H9 (cell line): Measurements from ENCODE around the gene ZNF695. TPM values are rescaled to one million over a fixed set of nuclear protein-coding genes. Genes with fewer than 3 reads are reported as not detected.

Experiments
- DNase-seq: peaks from one replicate; pipeline ENCODE4 v3.0.0-alpha.2; 2017
- H2AFZ ChIP-seq: one replicate; pipeline ENCODE4 v1.6.1; 2013; ENCODE audit warnings: mild to moderate bottlenecking, low read length, control low read depth, moderate library complexity
- H2AK5ac ChIP-seq: 2 replicates; pipeline ENCODE4 v1.6.1; 2013; ENCODE audit warnings: low read length, control low read depth, mixed read lengths; ENCODE audit not compliant: insufficient read length
- H2BK120ac ChIP-seq: one replicate; pipeline ENCODE4 v1.6.1; 2013; ENCODE audit warnings: low read depth, mild to moderate bottlenecking, low read length, control low read depth, inconsistent platforms; ENCODE audit not compliant: poor library complexity, severe bottlenecking
- H2BK12ac ChIP-seq: 2 replicates; pipeline ENCODE4 v1.6.1; 2013; ENCODE audit warnings: low read length, control low read depth, mixed read lengths, low read depth; ENCODE audit not compliant: insufficient read length
- H2BK15ac ChIP-seq: 2 replicates; pipeline ENCODE4 v1.6.1; 2013; ENCODE audit warnings: low read depth, low read length, control low read depth
- H2BK20ac ChIP-seq: one replicate; pipeline ENCODE4 v1.6.1; 2013; ENCODE audit warnings: low read depth, mild to moderate bottlenecking, low read length, control low read depth, inconsistent platforms; ENCODE audit not compliant: poor library complexity, severe bottlenecking
- H2BK5ac ChIP-seq: 2 replicates; pipeline ENCODE4 v1.6.1; 2013; ENCODE audit warnings: low read length, control low read depth, mixed read lengths; ENCODE audit not compliant: insufficient read length
- H3K14ac ChIP-seq: 2 replicates; pipeline ENCODE4 v1.6.1; 2013; ENCODE audit warnings: low read length, control low read depth; ENCODE audit not compliant: insufficient read depth
- H3K18ac ChIP-seq: 2 replicates; pipeline ENCODE4 v1.6.1; 2013; ENCODE audit warnings: low read depth, mild to moderate bottlenecking, mixed read lengths, low read length, control low read depth; ENCODE audit not compliant: insufficient read length
- H3K23ac ChIP-seq: 2 replicates; pipeline ENCODE4 v1.6.1; 2013; ENCODE audit warnings: low read length, control low read depth, mixed read lengths, low read depth; ENCODE audit not compliant: insufficient read length
- H3K23me2 ChIP-seq: 2 replicates; pipeline ENCODE4 v1.6.1; 2013; ENCODE audit warnings: low read depth, mild to moderate bottlenecking, mixed read lengths, low read length, control low read depth; ENCODE audit not compliant: insufficient read length, poor library complexity, severe bottlenecking
- H3K27ac ChIP-seq: 2 replicates; pipeline ENCODE4 v1.5.1; 2013; ENCODE audit warnings: low read length, control low read depth, mixed read lengths, low read depth; ENCODE audit not compliant: insufficient read length
- H3K27me3 ChIP-seq: 2 replicates; pipeline ENCODE4 v1.6.1; 2013; ENCODE audit warnings: low read length, control low read depth, inconsistent platforms; ENCODE audit not compliant: insufficient read depth
- H3K4ac ChIP-seq: 2 replicates; pipeline ENCODE4 v1.6.1; 2013; ENCODE audit warnings: low read depth, mild to moderate bottlenecking, control low read depth, inconsistent platforms, low read length, moderate library complexity
- H3K4me1 ChIP-seq: 2 replicates; pipeline ENCODE4 v1.6.1; 2013; ENCODE audit warnings: low read length, control low read depth, inconsistent platforms; ENCODE audit not compliant: insufficient read depth
- H3K4me2 ChIP-seq: 2 replicates; pipeline ENCODE4 v1.6.1; 2013; ENCODE audit warnings: low read length, control low read depth, mixed read lengths; ENCODE audit not compliant: insufficient read length, insufficient read depth
- H3K56ac ChIP-seq: 2 replicates; pipeline ENCODE4 v1.6.1; 2013; ENCODE audit warnings: low read depth, mild to moderate bottlenecking, mixed read lengths, low read length, control low read depth; ENCODE audit not compliant: insufficient read length
- H3K79me1 ChIP-seq: 2 replicates; pipeline ENCODE4 v1.6.1; 2013; ENCODE audit warnings: low read depth, mild to moderate bottlenecking, moderate library complexity, low read length, control low read depth, inconsistent platforms; ENCODE audit not compliant: insufficient read depth, poor library complexity, severe bottlenecking
- H3K79me2 ChIP-seq: 2 replicates; pipeline ENCODE4 v1.6.1; 2013; ENCODE audit warnings: low read length, control low read depth, inconsistent platforms; ENCODE audit not compliant: insufficient read depth
- H3K9ac ChIP-seq: 2 replicates; pipeline ENCODE4 v1.6.1; 2013; ENCODE audit warnings: low read length, control low read depth, mixed read lengths; ENCODE audit not compliant: insufficient read length; ENCODE audit errors: extremely low read depth
- H3K9me3 ChIP-seq: one replicate; pipeline ENCODE4 v1.6.1; 2013; ENCODE audit warnings: low read depth, low read length, inconsistent platforms; ENCODE audit not compliant: control insufficient read depth
- H3T11ph ChIP-seq: one replicate; pipeline ENCODE4 v1.6.1; 2013; ENCODE audit warnings: mild to moderate bottlenecking, low read length, control low read depth, inconsistent platforms
- H4K20me1 ChIP-seq: one replicate; pipeline ENCODE4 v1.6.1; 2013; ENCODE audit not compliant: control insufficient read depth, insufficient read length, insufficient read depth
- H4K5ac ChIP-seq: 2 replicates; pipeline ENCODE4 v1.6.1; 2013; ENCODE audit warnings: low read depth, mild to moderate bottlenecking, mixed read lengths, low read length, control low read depth; ENCODE audit not compliant: insufficient read length
- H4K8ac ChIP-seq: replicated peaks from 2 replicates; pipeline ENCODE4 v1.6.1; 2013; ENCODE audit warnings: low read length, control low read depth, mixed read lengths, low read depth; ENCODE audit not compliant: insufficient read length
- H4K91ac ChIP-seq: 2 replicates; pipeline ENCODE4 v1.6.1; 2013; ENCODE audit warnings: low read depth, mild to moderate bottlenecking, moderate library complexity, mixed read lengths, low read length, control low read depth; ENCODE audit not compliant: insufficient read length
- H3K27ac Mint-ChIP-seq, 3 experiments: 2 replicates in 2 of 3; 3 replicates in 1 of 3; pipeline ENCODE4 v1.8.0; 2020 to 2021; ENCODE audit warnings: mixed read lengths in 3 of 3, mild to moderate bottlenecking in 1 of 3, moderate library complexity in 1 of 3
- H3K27me3 Mint-ChIP-seq: 2 replicates; pipeline ENCODE4 v1.8.0; 2021; ENCODE audit warnings: low read depth, mild to moderate bottlenecking, moderate library complexity, mixed read lengths
- H3K36me3 Mint-ChIP-seq, 3 experiments: 2 replicates in 2 of 3; 3 replicates in 1 of 3; pipeline ENCODE4 v1.8.0; 2020 to 2021; ENCODE audit warnings: low read depth in 3 of 3, mixed read lengths in 3 of 3; ENCODE audit not compliant: insufficient read depth in 1 of 3
- H3K4me1 Mint-ChIP-seq, 2 experiments: 2 replicates each; pipeline ENCODE4 v1.8.0; 2020; ENCODE audit warnings: mixed read lengths in 2 of 2
- H3K4me3 Mint-ChIP-seq, 2 experiments: 2 replicates in 1 of 2; 3 replicates in 1 of 2; pipeline ENCODE4 v1.8.0; 2020 to 2021; ENCODE audit warnings: mild to moderate bottlenecking in 2 of 2, mixed read lengths in 2 of 2, moderate library complexity in 1 of 2
- H3K9me3 Mint-ChIP-seq, 2 experiments: 2 replicates in 1 of 2; 3 replicates in 1 of 2; pipeline ENCODE4 v1.8.0; 2020; ENCODE audit warnings: mild to moderate bottlenecking in 2 of 2, mixed read lengths in 2 of 2, moderate library complexity in 1 of 2
- CTCF ChIP-seq: fragments of 200-600 bp; sonication (generic); conservative IDR thresholded peaks from 3 replicates; pipeline ENCODE4 v1.8.0; 2021; ENCODE audit warnings: antibody characterized with exemption, mild to moderate bottlenecking
- WGBS: extraction: QIAGEN DNeasy Blood & Tissue Kit; methylation state at CpG from one replicate; pipeline ENCODE4 v1.1.7; 2013; ENCODE audit warnings: missing lambda C conversion rate, low lambda C conversion rate, mixed read lengths; ENCODE audit not compliant: insufficient read length; ENCODE audit errors: extremely low coverage; 5-methylcytosine and 5-hydroxymethylcytosine counted together
- total RNA-seq: library from RNA; stranded (reverse); gene quantifications from 2 replicates; pipeline ENCODE4 v1.2.1, GENCODE V29; 2021

ZNF695 gene
- total RNA-seq, 1 experiment from 2014 or later = 22.3 TPM

- Histone ChIP-seq H3K79me2 (no peaks in the 10 kb centered on the region), H3T11ph (no peak overlapping the region), H3K4me1 (no peaks in the 10 kb centered on the region), H3K4ac (no peak overlapping the region), H4K8ac (no peak overlapping the region), H3K23ac (no peak overlapping the region), H3K27ac (no peak overlapping the region), H2BK15ac (no peak overlapping the region), H2BK12ac (no peak overlapping the region), H2AK5ac (no peak overlapping the region), H4K91ac (no peak overlapping the region), H2BK20ac (no peak overlapping the region), H3K4me2 (no peak overlapping the region), H3K27me3 (no peaks in the 10 kb centered on the region), H3K9me3 (peaks cover 39% of the 10 kb centered on the region), H3K14ac (no peak overlapping the region), H3K18ac (no peak overlapping the region), H3K23me2 (no peaks in the 10 kb centered on the region), H4K5ac (no peak overlapping the region), H3K9ac (no peak overlapping the region), H2AFZ (no peak overlapping the region), H2BK5ac (no peak overlapping the region), H3K79me1 (no peaks in the 10 kb centered on the region), H2BK120ac (no peak overlapping the region), H3K56ac (no peak overlapping the region), H4K20me1 (no peaks in the 10 kb centered on the region)
- TF ChIP-seq CTCF = no peak
- peaks cover 77 to 92% (median 85%) of the 10 kb centered on the region in 3 experiments for H3K36me3 Mint-ChIP-seq
- no peaks in the 10 kb centered on the region for H3K27me3 Mint-ChIP-seq
- no CpG with 5 or more reads among the region's 6 CpGs for whole genome bisulfite sequencing
- DNase-seq = no peak
- no peak overlapping the region for H3K4me3 Mint-ChIP-seq
- H3K27ac Mint-ChIP-seq = no peak overlapping the region
- no peaks in the 10 kb centered on the region for H3K4me1 Mint-ChIP-seq
- H3K9me3 Mint-ChIP-seq = peaks cover 68 to 81% of the 10 kb centered on the region in 2 experiments
Measured at GRCh38 chr1:246978785-246979184, 29.1 kb downstream of the ZNF695 start.
